H1 (cell line): ENCODE data around the gene PRRC2C. TPM values are rescaled to one million over a fixed set of nuclear protein-coding genes. Genes with fewer than 3 reads are reported as not detected.

ENCODE experiments used
- CTCF ChIA-PET: fragments of 300-600 bp; sonication (Branson Sonifier 250); formaldehyde crosslinking; loops from one replicate; lab custom pipeline; 2021; ENCODE audit not compliant: partially characterized antibody; lab: Charles Lee
- POLR2A ChIA-PET: fragments of 300-600 bp; sonication (Branson Sonifier 250); formaldehyde crosslinking; loops from one replicate; lab custom pipeline; 2021; ENCODE audit warnings: inconsistent platforms; ENCODE audit not compliant: partially characterized antibody; lab: Charles Lee
- DNase-seq, 2 experiments: peaks; one replicate each; pipeline versions ENCODE4 v3.0.0 to v3.0.0-alpha.2; 2010 to 2022; ENCODE audit warnings: low spot score in 2 of 2, low read depth in 1 of 2, mixed read lengths in 1 of 2
- FAIRE-seq: peaks from 2 replicates; lab custom pipeline; 2011; peaks lifted over from hg19 to GRCh38; lab: Jason Lieb, UNC
- H2AFZ ChIP-seq: 2 replicates; pipeline ENCODE4 v1.8.1; 2012; ENCODE audit warnings: low read length, inconsistent platforms
- H2AK5ac ChIP-seq: 2 replicates; pipeline ENCODE4 v1.6.1; 2013; ENCODE audit warnings: low read depth, low read length
- H2BK120ac ChIP-seq: replicated peaks from 2 replicates; pipeline ENCODE3; 2013; ENCODE audit warnings: low read depth, low read length, inconsistent platforms
- H2BK12ac ChIP-seq: 2 replicates; pipeline ENCODE4 v1.6.1; 2013; ENCODE audit warnings: low read depth, low read length
- H2BK15ac ChIP-seq: 2 replicates; pipeline ENCODE4 v1.6.1; 2013; ENCODE audit warnings: low read length
- H2BK20ac ChIP-seq: 2 replicates; pipeline ENCODE4 v1.6.1; 2013; ENCODE audit warnings: low read length
- H2BK5ac ChIP-seq: 2 replicates; pipeline ENCODE4 v1.6.1; 2013; ENCODE audit warnings: low read depth, low read length
- H3K14ac ChIP-seq: 2 replicates; pipeline ENCODE4 v1.6.1; 2013; ENCODE audit warnings: inconsistent platforms; ENCODE audit not compliant: insufficient read length
- H3K18ac ChIP-seq: 2 replicates; pipeline ENCODE4 v1.6.1; 2013; ENCODE audit warnings: low read length; ENCODE audit errors: extremely low read depth
- H3K23ac ChIP-seq: 2 replicates; pipeline ENCODE4 v1.6.1; 2013; ENCODE audit warnings: inconsistent platforms; ENCODE audit not compliant: insufficient read length
- H3K23me2 ChIP-seq: 2 replicates; pipeline ENCODE4 v1.6.1; 2013; ENCODE audit warnings: low read depth, low read length
- H3K27ac ChIP-seq: 2 replicates; pipeline ENCODE4 v1.6.1; 2011; ENCODE audit warnings: low read depth, low read length, inconsistent platforms
- H3K27me3 ChIP-seq, 4 experiments: replicated peaks in 1 of 4; 1 replicate in 1 of 4; 2 replicates in 3 of 4; pipeline versions ENCODE4 v1.6.1 to v1.8.1; 2011 to 2013; ENCODE audit warnings: low read length in 3 of 4, mild to moderate bottlenecking in 3 of 4, inconsistent platforms in 2 of 4, mixed read lengths in 2 of 4, moderate library complexity in 1 of 4; ENCODE audit not compliant: control insufficient read depth in 3 of 4, insufficient read depth in 3 of 4; ENCODE audit errors: extremely low read depth in 1 of 4
- H3K36me3 ChIP-seq, 4 experiments: 2 replicates each; pipeline versions ENCODE4 v1.6.1 to v1.8.1; 2011 to 2013; ENCODE audit warnings: mild to moderate bottlenecking in 4 of 4, low read length in 3 of 4, moderate library complexity in 2 of 4, control low read depth in 1 of 4, inconsistent platforms in 1 of 4; ENCODE audit not compliant: insufficient read depth in 4 of 4, control insufficient read depth in 2 of 4
- H3K4ac ChIP-seq: replicated peaks from 2 replicates; pipeline ENCODE3; 2013; ENCODE audit warnings: low read length, low read depth, mixed read lengths, inconsistent platforms; ENCODE audit not compliant: insufficient read length
- H3K4me1 ChIP-seq, 4 experiments: replicated peaks in 1 of 4; 1 replicate in 1 of 4; 2 replicates in 3 of 4; pipeline versions ENCODE4 v1.6.1 to v1.8.1; 2011 to 2013; ENCODE audit warnings: low read length in 3 of 4, inconsistent platforms in 2 of 4, mixed read lengths in 1 of 4; ENCODE audit not compliant: insufficient read depth in 4 of 4, control insufficient read depth in 3 of 4
- H3K4me2 ChIP-seq, 2 experiments: 2 replicates each; pipeline versions ENCODE4 v1.6.1 to v1.8.1; 2011 to 2013; ENCODE audit warnings: low read depth in 2 of 2, low read length in 2 of 2, control low read depth in 1 of 2, inconsistent platforms in 1 of 2, mild to moderate bottlenecking in 1 of 2; ENCODE audit not compliant: insufficient read depth in 1 of 2
- H3K4me3 ChIP-seq, 4 experiments: fragments of 200-600, 300-600 bp in 1 of 4; sonication (generic), shearing (Covaris generic), sonication (Bioruptor Twin) in 1 of 4; 2 replicates each; pipeline versions ENCODE4 v1.5.1 to v1.8.1; 2011 to 2016; ENCODE audit warnings: low read length in 4 of 4, low read depth in 3 of 4, control low read depth in 2 of 4, inconsistent platforms in 2 of 4, mild to moderate bottlenecking in 2 of 4, mixed read lengths in 1 of 4, moderate library complexity in 1 of 4; ENCODE audit not compliant: insufficient read depth in 2 of 4; ENCODE audit errors: extremely low read depth in 1 of 4
- H3K56ac ChIP-seq: replicated peaks from 2 replicates; pipeline ENCODE3; 2013; ENCODE audit warnings: low read depth, mild to moderate bottlenecking, mixed read lengths, low read length, inconsistent platforms; ENCODE audit not compliant: insufficient read length
- H3K79me1 ChIP-seq: 2 replicates; pipeline ENCODE4 v1.6.1; 2013; ENCODE audit warnings: low read depth, low read length, control low read depth
- H3K79me2 ChIP-seq, 2 experiments: 2 replicates each; pipeline versions ENCODE4 v1.6.1 to v1.8.1; 2012 to 2013; ENCODE audit warnings: low read length in 2 of 2, mild to moderate bottlenecking in 2 of 2, inconsistent platforms in 1 of 2; ENCODE audit not compliant: insufficient read depth in 2 of 2, control insufficient read depth in 1 of 2
- H3K9ac ChIP-seq, 4 experiments: replicated peaks in 1 of 4; 1 replicate in 1 of 4; 2 replicates in 3 of 4; pipeline versions ENCODE4 v1.6.1 to v1.8.1; 2011 to 2013; ENCODE audit warnings: low read depth in 3 of 4, low read length in 3 of 4, control low read depth in 2 of 4, mild to moderate bottlenecking in 2 of 4, moderate library complexity in 2 of 4, inconsistent platforms in 1 of 4; ENCODE audit errors: extremely low read depth in 1 of 4
- H3K9me3 ChIP-seq, 2 experiments: 2 replicates each; pipeline versions ENCODE4 v1.6.1 to v1.8.1; 2012 to 2013; ENCODE audit warnings: mild to moderate bottlenecking in 2 of 2, moderate library complexity in 2 of 2, control low read depth in 1 of 2, inconsistent platforms in 1 of 2, low read depth in 1 of 2, low read length in 1 of 2, mixed read lengths in 1 of 2; ENCODE audit not compliant: insufficient read depth in 2 of 2
- H4K20me1 ChIP-seq, 2 experiments: replicated peaks in 1 of 2; 2 replicates each; pipeline versions ENCODE3 to v1.8.1; 2011 to 2013; ENCODE audit warnings: inconsistent platforms in 2 of 2, low read length in 2 of 2, mild to moderate bottlenecking in 1 of 2; ENCODE audit not compliant: insufficient read depth in 2 of 2, control insufficient read depth in 1 of 2
- H4K5ac ChIP-seq: 2 replicates; pipeline ENCODE4 v1.6.1; 2013; ENCODE audit warnings: low read length, low read depth, mixed read lengths, inconsistent platforms; ENCODE audit not compliant: insufficient read length
- H4K8ac ChIP-seq: 2 replicates; pipeline ENCODE4 v1.8.0; 2013; ENCODE audit warnings: mild to moderate bottlenecking, moderate library complexity, low read length, inconsistent platforms; ENCODE audit not compliant: insufficient read depth; ENCODE audit errors: extremely low read depth
- H4K91ac ChIP-seq: replicated peaks from 2 replicates; pipeline ENCODE3; 2013; ENCODE audit warnings: low read length, mixed read lengths, inconsistent platforms; ENCODE audit not compliant: insufficient read length
- ASH2L ChIP-seq: fragments of 200-600, 300-600 bp; sonication (generic); IDR thresholded peaks from one replicate; pipeline ENCODE4 v1.7.1; 2017; ENCODE audit warnings: low read length
- CBX8 ChIP-seq: fragments of 300-800, 300-1000 bp; sonication (generic); IDR thresholded peaks from 2 replicates; pipeline ENCODE4 v1.7.1; 2016; ENCODE audit warnings: low read depth, low read length, borderline replicate concordance
- EZH2 ChIP-seq: fragments of 200-600 bp; sonication (generic); IDR thresholded peaks from 2 replicates; pipeline ENCODE4 v1.7.1; 2012; ENCODE audit warnings: low read depth, mild to moderate bottlenecking, moderate library complexity, low read length, inconsistent platforms; ENCODE audit not compliant: severe bottlenecking
- HDAC2 ChIP-seq, 2 experiments: fragments of 300-600 bp in 1 of 2; sonication (generic) in 1 of 2; IDR thresholded peaks; 2 replicates each; pipeline ENCODE4 v1.6.1; 2011 to 2012; ENCODE audit warnings: low read depth in 2 of 2, low read length in 2 of 2, mild to moderate bottlenecking in 2 of 2, moderate library complexity in 2 of 2, borderline replicate concordance in 1 of 2, inconsistent platforms in 1 of 2
- KDM5A ChIP-seq: fragments of 200-600 bp; IDR thresholded peaks from 2 replicates; pipeline ENCODE4 v1.7.1; 2012; ENCODE audit warnings: mild to moderate bottlenecking, low read length, inconsistent platforms, mixed read lengths
- NANOG ChIP-seq: IDR thresholded peaks from 2 replicates; pipeline ENCODE4 v1.6.1; 2011; ENCODE audit warnings: low read length, low read depth, mild to moderate bottlenecking, inconsistent platforms; ENCODE audit not compliant: insufficient read depth, poor library complexity, severe bottlenecking
- SIN3A ChIP-seq, 2 experiments: IDR thresholded peaks in 1 of 2; conservative IDR thresholded peaks in 1 of 2; 2 replicates each; pipeline ENCODE4 v1.6.1; 2011 to 2012; ENCODE audit warnings: low read length in 2 of 2, improper control_type of control experiment in 1 of 2, low read depth in 1 of 2, mild to moderate bottlenecking in 1 of 2
- WGBS, 2 experiments: shearing (Covaris generic) in 1 of 2; methylation state at CpG; one replicate each; pipeline versions ENCODE4 v1.1.6 to v1.1.7; 2013 to 2015; ENCODE audit warnings: low lambda C conversion rate in 2 of 2, mixed read lengths in 2 of 2, inconsistent platforms in 1 of 2, low coverage in 1 of 2, missing lambda C conversion rate in 1 of 2; ENCODE audit not compliant: insufficient replicate concordance in 2 of 2, insufficient coverage in 1 of 2, insufficient read length in 1 of 2; ENCODE audit errors: extremely low coverage in 1 of 2, missing lambda C conversion rate in 1 of 2; 5-methylcytosine and 5-hydroxymethylcytosine counted together
- polyA plus RNA-seq, 7 experiments: library from polyadenylated mRNA; depleted of rRNA in 3 of 7; stranded (reverse) in 5 of 7; unstranded in 2 of 7; fragments of >200 nt in 5 of 7; fragments of 200-250 nt in 2 of 7; gene quantifications; 1 replicate in 5 of 7; 2 replicates in 1 of 7; 4 replicates in 1 of 7; pipeline versions ENCODE4 v1.2.1 to v1.2.3, GENCODE V29; 2011 to 2013; ENCODE audit warnings: missing spikeins in 2 of 7, mixed read lengths in 2 of 7
- total RNA-seq: library from RNA; stranded (reverse); fragmentation: NEBNext Ultra II Directional; extraction: Animal tissue kit (Norgen Biotek cat#: 25700); gene quantifications from 2 replicates; pipeline ENCODE4 v1.2.1, GENCODE V29; 2021

The PRRC2C gene
- total and polyA plus RNA-seq, 2 of the 8 experiments (the other 6 are each of a cell fraction or from before 2014, with no cell fraction given) = 125 to 264 TPM

GRCh38 chr1:171476829-171477228 lies 8.5 kb upstream of the PRRC2C start:
- Histone ChIP-seq H4K8ac (no peak overlapping the region), H2BK120ac (no peak overlapping the region), H3K27me3 (no peaks in the 10 kb centered on the region), H4K91ac (no peak overlapping the region), H2AFZ (no peak overlapping the region), H2BK5ac (no peak overlapping the region), H2AK5ac (no peak overlapping the region), H3K23ac (no peak overlapping the region), H2BK15ac (no peak overlapping the region), H3K79me1 (no peaks in the 10 kb centered on the region), H3K36me3 (no peaks in the 10 kb centered on the region), H3K56ac (no peak overlapping the region), H3K18ac (no peak overlapping the region), H3K14ac (no peak overlapping the region), H4K20me1 (no peaks in the 10 kb centered on the region), H2BK20ac (no peak overlapping the region), H2BK12ac (no peak overlapping the region), H3K9me3 (no peaks in the 10 kb centered on the region), H3K23me2 (no peaks in the 10 kb centered on the region; the same call in 1 of the 2 replicates), H3K4me2 (no peak overlapping the region), H3K79me2 (no peaks in the 10 kb centered on the region), H3K4me3 (no peak overlapping the region), H3K4ac (no peak overlapping the region), H4K5ac (no peak overlapping the region), H3K27ac (no peak overlapping the region), H3K4me1 (no peaks in the 10 kb centered on the region; a peak in 2 of 7 replicates), H3K9ac (no peak overlapping the region)
- TF ChIP-seq HDAC2 (IDR thresholded peaks at IDR 0.05; ENCODE audit: borderline replicate concordance in 1 of 2, low read depth in 2 of 2, low read length in 2 of 2) (no peak), NANOG (no peak), SIN3A (conservative IDR thresholded peaks at IDR 0.05 in 1 of 2, IDR thresholded peaks at IDR 0.05 in 1 of 2; ENCODE audit: low read depth in 1 of 2, low read length in 2 of 2) (no peak), ASH2L (no peak), CBX8 (no peak), KDM5A (no peak), EZH2 (no peak)
- 94% methylated on average over 1 of the region's 1 CpG; no CpG with 5 or more reads in 1 of the 2 experiments for WGBS, 2 experiments
- ChIA-PET CTCF (interaction anchor here (0.5 to 2.3 kb wide), 2 partner anchors 9 to 507 kb away, joined by 3 to 13 read pairs; partner anchors contain the start of gene PRRC2C), POLR2A (no interaction called here)
- FAIRE-seq = no peak
- no peak for DNase-seq
